Transverse colon (tissue), 3 donors: ENCODE data around the gene PCSK6.

Experiments
- POLR2A ChIP-seq: fragments of 450-650 bp; IDR thresholded peaks from one replicate; pipeline ENCODE4 v1.6.1; 2016; ENCODE audit warnings: antibody characterized with exemption, mild to moderate bottlenecking, moderate library complexity
- TF ChIP-seq, protein P1 (sequence below), 5 experiments: fragments of 200-600 bp in 3 of 5; fragments of 450-650 bp in 2 of 5; sonication (generic) in 3 of 5; IDR thresholded peaks; 1 replicate in 2 of 5; 2 replicates in 3 of 5; pipeline ENCODE4 v1.5.1; 2016 to 2017; ENCODE audit warnings: antibody characterized with exemption in 5 of 5, inconsistent platforms in 3 of 5, mild to moderate bottlenecking in 2 of 5, moderate library complexity in 1 of 5

DNA sequence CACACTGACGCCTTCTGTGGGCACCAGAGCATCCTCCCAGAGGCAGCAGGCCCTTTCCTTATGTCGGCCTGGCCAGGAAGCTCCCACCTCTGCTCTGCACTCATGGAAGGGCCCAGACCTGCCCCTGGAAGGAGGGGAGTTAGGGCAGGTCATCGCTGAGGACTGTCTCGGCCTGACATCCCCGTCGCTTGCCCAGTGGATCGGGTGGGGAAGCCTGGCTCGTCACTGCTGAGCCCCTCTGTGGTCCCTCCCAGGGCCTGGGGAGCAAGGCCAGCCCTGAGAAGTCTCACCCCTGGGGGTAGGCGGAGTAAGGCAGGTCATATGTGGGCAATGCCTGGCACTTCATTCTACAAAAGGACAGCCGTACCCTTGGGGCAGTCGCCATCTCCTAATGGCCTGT is 131.6 kb downstream of the PCSK6 start:
- TF ChIP-seq POLR2A, result no peak
- TF ChIP-seq, protein P1, sequence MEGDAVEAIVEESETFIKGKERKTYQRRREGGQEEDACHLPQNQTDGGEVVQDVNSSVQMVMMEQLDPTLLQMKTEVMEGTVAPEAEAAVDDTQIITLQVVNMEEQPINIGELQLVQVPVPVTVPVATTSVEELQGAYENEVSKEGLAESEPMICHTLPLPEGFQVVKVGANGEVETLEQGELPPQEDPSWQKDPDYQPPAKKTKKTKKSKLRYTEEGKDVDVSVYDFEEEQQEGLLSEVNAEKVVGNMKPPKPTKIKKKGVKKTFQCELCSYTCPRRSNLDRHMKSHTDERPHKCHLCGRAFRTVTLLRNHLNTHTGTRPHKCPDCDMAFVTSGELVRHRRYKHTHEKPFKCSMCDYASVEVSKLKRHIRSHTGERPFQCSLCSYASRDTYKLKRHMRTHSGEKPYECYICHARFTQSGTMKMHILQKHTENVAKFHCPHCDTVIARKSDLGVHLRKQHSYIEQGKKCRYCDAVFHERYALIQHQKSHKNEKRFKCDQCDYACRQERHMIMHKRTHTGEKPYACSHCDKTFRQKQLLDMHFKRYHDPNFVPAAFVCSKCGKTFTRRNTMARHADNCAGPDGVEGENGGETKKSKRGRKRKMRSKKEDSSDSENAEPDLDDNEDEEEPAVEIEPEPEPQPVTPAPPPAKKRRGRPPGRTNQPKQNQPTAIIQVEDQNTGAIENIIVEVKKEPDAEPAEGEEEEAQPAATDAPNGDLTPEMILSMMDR (IDR thresholded peaks at IDR 0.05), result no peak
